ENCODE measurements around the gene P3H3. TPM values are rescaled to one million over a fixed set of nuclear protein-coding genes. Genes with fewer than 3 reads are reported as not detected.
"Not testable (repeated sequence)": the region's sequence is repeated elsewhere in the genome, so short reads cannot be mapped to it uniquely, and the experiment has no call there.

Gene P3H3
- polyA plus RNA-seq, 1 donor (not counting 4 experiments of a cell fraction or from before 2014, with no cell fraction given) = 3.9 TPM

GRCh38 chr12:6863586-6864321 lies 35.5 kb downstream of the P3H3 start:
- Histone ChIP-seq H3K9me1 (ENCODE audit: control insufficient read depth, extremely low read depth, insufficient read depth, low read length) (no peaks in the 10 kb centered on the region), H3K36me3 (ENCODE audit: control insufficient read depth in 2 of 2, extremely low read depth in 1 of 2, insufficient read depth in 2 of 2, low read length in 2 of 2) (peaks cover 42% of the 10 kb centered on the region in 2 experiments), H3K9me3 (ENCODE audit: control insufficient read depth, low read depth, low read length) (no peaks in the 10 kb centered on the region), H3K27me3 (ENCODE audit: control insufficient read depth, extremely low read depth, insufficient read depth, low read length) (no peaks in the 10 kb centered on the region), H4K20me1 (ENCODE audit: control insufficient read depth, extremely low read depth, insufficient read depth, low read length) (peaks cover 5% of the 10 kb centered on the region), H3K4me3 (ENCODE audit: control insufficient read depth in 2 of 3, extremely low read depth in 1 of 3, insufficient read depth in 2 of 3, low read depth in 1 of 3, low read length in 3 of 3) (no peak overlapping the region), H3K9ac (ENCODE audit: control insufficient read depth, extremely low read depth, insufficient read depth, low read length) (no peak overlapping the region), H3K27ac (ENCODE audit: control insufficient read depth, insufficient read depth, low read length) (no peak overlapping the region), H3K4me1 (ENCODE audit: control insufficient read depth, extremely low read depth, insufficient read depth, low read length) (peaks cover 14% of the 10 kb centered on the region), H2AFZ (ENCODE audit: control insufficient read depth, low read length) (no peak overlapping the region), H3K79me2 (ENCODE audit: control insufficient read depth, insufficient read depth, low read length) (peaks cover 14% of the 10 kb centered on the region), H3K4me2 (ENCODE audit: control insufficient read depth, extremely low read depth, insufficient read depth, low read depth, low read length) (no peak overlapping the region)
- no peak for DNase-seq (ENCODE audit: low read depth, low spot score)
- TF ChIP-seq, protein P1, sequence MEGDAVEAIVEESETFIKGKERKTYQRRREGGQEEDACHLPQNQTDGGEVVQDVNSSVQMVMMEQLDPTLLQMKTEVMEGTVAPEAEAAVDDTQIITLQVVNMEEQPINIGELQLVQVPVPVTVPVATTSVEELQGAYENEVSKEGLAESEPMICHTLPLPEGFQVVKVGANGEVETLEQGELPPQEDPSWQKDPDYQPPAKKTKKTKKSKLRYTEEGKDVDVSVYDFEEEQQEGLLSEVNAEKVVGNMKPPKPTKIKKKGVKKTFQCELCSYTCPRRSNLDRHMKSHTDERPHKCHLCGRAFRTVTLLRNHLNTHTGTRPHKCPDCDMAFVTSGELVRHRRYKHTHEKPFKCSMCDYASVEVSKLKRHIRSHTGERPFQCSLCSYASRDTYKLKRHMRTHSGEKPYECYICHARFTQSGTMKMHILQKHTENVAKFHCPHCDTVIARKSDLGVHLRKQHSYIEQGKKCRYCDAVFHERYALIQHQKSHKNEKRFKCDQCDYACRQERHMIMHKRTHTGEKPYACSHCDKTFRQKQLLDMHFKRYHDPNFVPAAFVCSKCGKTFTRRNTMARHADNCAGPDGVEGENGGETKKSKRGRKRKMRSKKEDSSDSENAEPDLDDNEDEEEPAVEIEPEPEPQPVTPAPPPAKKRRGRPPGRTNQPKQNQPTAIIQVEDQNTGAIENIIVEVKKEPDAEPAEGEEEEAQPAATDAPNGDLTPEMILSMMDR (optimal IDR thresholded peaks at IDR 0.05 in 1 of 3, IDR thresholded peaks at IDR 0.05 in 1 of 3, conservative IDR thresholded peaks at IDR 0.05 in 1 of 3; ENCODE audit: extremely low read depth in 1 of 3, insufficient read depth in 2 of 3, low read length in 3 of 3) = no peak
- TF ChIP-seq EZH2 (IDR thresholded peaks at IDR 0.05; ENCODE audit: low read length) = no peak
- dilution Hi-C loops (cut with MboI; ENCODE audit: extremely low pct_ligation_motif_present, low sequenced_read_pairs) = no loop called here
- FAIRE-seq = no peak

- not testable (repeated sequence) for FAIRE-seq
- peaks cover 44 to 47% of the 10 kb centered on the region in 2 experiments for H3K36me3 ChIP-seq (ENCODE audit: control insufficient read depth in 2 of 2, extremely low read depth in 1 of 2, insufficient read depth in 2 of 2, low read length in 2 of 2)
Measured at GRCh38 chr12:6865307-6865706, 37.1 kb downstream of the P3H3 start.

More at GRCh38 chr12:6865307-6865706, 37.1 kb downstream of the P3H3 start:
- H3K27me3 ChIP-seq (ENCODE audit: control insufficient read depth, extremely low read depth, insufficient read depth, low read length); H3K9ac ChIP-seq (ENCODE audit: control insufficient read depth, extremely low read depth, insufficient read depth, low read length); H2AFZ ChIP-seq (ENCODE audit: control insufficient read depth, low read length); H3K4me2 ChIP-seq (ENCODE audit: control insufficient read depth, extremely low read depth, insufficient read depth, low read depth, low read length); H3K9me1 ChIP-seq (ENCODE audit: control insufficient read depth, extremely low read depth, insufficient read depth, low read length); H3K27ac ChIP-seq (ENCODE audit: control insufficient read depth, insufficient read depth, low read length); DNase-seq (ENCODE audit: low read depth, low spot score); H3K4me3 ChIP-seq (ENCODE audit: control insufficient read depth in 2 of 3, extremely low read depth in 1 of 3, insufficient read depth in 2 of 3, low read depth in 1 of 3, low read length in 3 of 3); H3K9me3 ChIP-seq (ENCODE audit: control insufficient read depth, low read depth, low read length); dilution Hi-C loops (cut with MboI; ENCODE audit: extremely low pct_ligation_motif_present, low sequenced_read_pairs): not testable (repeated sequence)
- Histone ChIP-seq H3K4me1 (ENCODE audit: control insufficient read depth, extremely low read depth, insufficient read depth, low read length) (peaks cover 25% of the 10 kb centered on the region), H4K20me1 (ENCODE audit: control insufficient read depth, extremely low read depth, insufficient read depth, low read length) (peaks cover 20% of the 10 kb centered on the region), H3K79me2 (ENCODE audit: control insufficient read depth, insufficient read depth, low read length) (peaks cover 29% of the 10 kb centered on the region)

Measured in keratinocyte (primary cell).